NCI-H146 treated with DMSO at 0.1 percent for 48 hours (cell line): ENCODE data around the gene IFNA17.
"Not testable (repeated sequence)": the region's sequence is repeated elsewhere in the genome, so short reads cannot be mapped to it uniquely, and the experiment has no call there.

Source experiments
- DNase-seq: peaks from one replicate; lab custom pipeline; 2025; ENCODE audit not compliant: unreplicated experiment; lab: John Stamatoyannopoulos, UW

IFNA17 gene

GRCh38 chr9:21210782-21211181, 17.2 kb downstream of the IFNA17 start:
- not testable (repeated sequence) for DNase-seq

GRCh38 chr9:21210311-21210710, 17.7 kb downstream of the IFNA17 start:
- no peak for DNase-seq

GRCh38 chr9:21207043-21207442, 21.0 kb downstream of the IFNA17 start, which contains the start of gene IFNA10:
IFNA10 (minus strand) TSS chr9:21207143; CDS start chr9:21207097, 46 bp downstream.
- not testable (repeated sequence) for DNase-seq

GRCh38 chr9:21205204-21205603, 22.8 kb downstream of the IFNA17 start:
- no peak for DNase-seq

- not testable (repeated sequence) for DNase-seq
Observed at GRCh38 chr9:21202105-21202504, 25.9 kb downstream of the IFNA17 start, which contains the start of gene IFNA7. IFNA7 (minus strand) TSS chr9:21202205; CDS start chr9:21202165, 40 bp downstream.

- DNase-seq: not testable (repeated sequence)
Observed at GRCh38 chr9:21194867-21195776, 32.9 kb downstream of the IFNA17 start.

- not testable (repeated sequence) for DNase-seq
Observed at GRCh38 chr9:21187487-21187886, 40.5 kb downstream of the IFNA17 start, which contains the start of gene IFNA4. IFNA4 (minus strand) TSS chr9:21187587; CDS start chr9:21187531, 56 bp downstream.

GRCh38 chr9:21182810-21183736, 44.9 kb downstream of the IFNA17 start:
- not testable (repeated sequence) for DNase-seq
